Parathyroid adenoma (tissue), 2 donors: ENCODE results near the gene IRF1.
"Not testable (repeated sequence)": the region's sequence is repeated elsewhere in the genome, so short reads cannot be mapped to it uniquely, and the experiment has no call there.

Experiments used
- H2AFZ ChIP-seq: fragments of 300-600 bp; sonication (generic); one replicate; pipeline ENCODE4 v1.7.0; 2017; ENCODE audit warnings: antibody characterized with exemption, mild to moderate bottlenecking
- H3K27ac ChIP-seq: fragments of 300-600 bp; sonication (generic); one replicate; pipeline ENCODE4 v1.7.0; 2017
- H3K27me3 ChIP-seq: fragments of 300-600 bp; sonication (generic); one replicate; pipeline ENCODE4 v1.7.0; 2017; ENCODE audit warnings: low read length; ENCODE audit not compliant: control insufficient read depth, insufficient read depth
- H3K36me3 ChIP-seq: fragments of 300-600 bp; sonication (generic); one replicate; pipeline ENCODE4 v1.7.0; 2017; ENCODE audit warnings: low read length; ENCODE audit not compliant: control insufficient read depth, insufficient read depth
- H3K4me1 ChIP-seq: fragments of 300-600 bp; sonication (generic); one replicate; pipeline ENCODE4 v1.7.0; 2017; ENCODE audit warnings: control low read depth
- H3K4me2 ChIP-seq: fragments of 300-600 bp; sonication (generic); one replicate; pipeline ENCODE4 v1.7.0; 2017; ENCODE audit warnings: low read length
- H3K4me3 ChIP-seq: fragments of 300-600 bp; sonication (generic); one replicate; pipeline ENCODE4 v1.7.0; 2017; ENCODE audit warnings: low read depth, low read length
- H3K79me2 ChIP-seq: fragments of 300-600 bp; sonication (generic); one replicate; pipeline ENCODE4 v1.7.0; 2017; ENCODE audit warnings: control low read depth
- H3K9ac ChIP-seq: fragments of 300-600 bp; sonication (generic); one replicate; pipeline ENCODE4 v1.7.0; 2017; ENCODE audit warnings: mild to moderate bottlenecking
- H3K9me3 ChIP-seq: fragments of 300-600 bp; sonication (generic); one replicate; pipeline ENCODE4 v1.7.0; 2017; ENCODE audit warnings: low read length; ENCODE audit not compliant: control insufficient read depth
- CTCF ChIP-seq: fragments of 300-600 bp; sonication (generic); IDR thresholded peaks from one replicate; pipeline ENCODE4 v1.7.0; 2017; ENCODE audit warnings: antibody characterized with exemption, mild to moderate bottlenecking
- donor health status: primary hyperparathyroidism.

Gene IRF1

GRCh38 chr5:132438917-132439316 is 51.7 kb downstream of the IRF1 start:
- no peak for TF ChIP-seq CTCF
- Histone ChIP-seq H3K4me2 (no peak overlapping the region), H2AFZ (no peak overlapping the region), H3K79me2 (peaks cover 44% of the 10 kb centered on the region), H3K9ac (no peak overlapping the region), H3K4me1 (no peaks in the 10 kb centered on the region), H3K9me3 (no peaks in the 10 kb centered on the region), H3K27ac (no peak overlapping the region), H3K4me3 (no peak overlapping the region), H3K36me3 (no peaks in the 10 kb centered on the region), H3K27me3 (no peaks in the 10 kb centered on the region)

- H3K4me1 ChIP-seq, H3K27me3 ChIP-seq, H3K4me3 ChIP-seq, H3K4me2 ChIP-seq, H2AFZ ChIP-seq, H3K9me3 ChIP-seq, H3K27ac ChIP-seq, H3K36me3 ChIP-seq, H3K9ac ChIP-seq: not testable (repeated sequence)
- H3K79me2 ChIP-seq = peaks cover 41% of the 10 kb centered on the region
These were observed 52.3 kb downstream of the IRF1 start for GRCh38 chr5:132438267-132438645.

- Histone ChIP-seq H3K27ac (no peak overlapping the region), H2AFZ (no peak overlapping the region), H3K4me3 (no peak overlapping the region), H3K36me3 (no peaks in the 10 kb centered on the region), H3K4me2 (no peak overlapping the region), H3K79me2 (peaks cover 45% of the 10 kb centered on the region), H3K27me3 (no peaks in the 10 kb centered on the region), H3K4me1 (no peaks in the 10 kb centered on the region), H3K9ac (no peak overlapping the region), H3K9me3 (no peaks in the 10 kb centered on the region)
- TF ChIP-seq CTCF = no peak
These were observed 52.8 kb downstream of the IRF1 start for GRCh38 chr5:132437604-132438266.

- H3K79me2 ChIP-seq = peaks cover 52% of the 10 kb centered on the region
- no peaks in the 10 kb centered on the region for H3K9me3 ChIP-seq
- no peaks in the 10 kb centered on the region for H3K27me3 ChIP-seq
- no peak for TF ChIP-seq CTCF
- H3K27ac ChIP-seq = peak overlapping the region; percentile 20
- H3K4me3 ChIP-seq = no peak overlapping the region
- H2AFZ ChIP-seq = no peak overlapping the region
- no peaks in the 10 kb centered on the region for H3K36me3 ChIP-seq
- no peak overlapping the region for H3K9ac ChIP-seq
- no peaks in the 10 kb centered on the region for H3K4me1 ChIP-seq
- H3K4me2 ChIP-seq = no peak overlapping the region
These were observed 53.6 kb downstream of the IRF1 start for GRCh38 chr5:132436936-132437335.

GRCh38 chr5:132435886-132436285 is 54.7 kb downstream of the IRF1 start:
- Histone ChIP-seq H3K4me1 (no peaks in the 10 kb centered on the region), H3K4me3 (no peak overlapping the region), H3K4me2 (no peak overlapping the region), H3K9me3 (no peaks in the 10 kb centered on the region), H3K27ac (no peak overlapping the region), H2AFZ (no peak overlapping the region), H3K79me2 (peaks cover 44% of the 10 kb centered on the region), H3K9ac (no peak overlapping the region), H3K36me3 (no peaks in the 10 kb centered on the region), H3K27me3 (no peaks in the 10 kb centered on the region)
- no peak for TF ChIP-seq CTCF
